ENCODE measurements around the gene MAGEB1. TPM values are rescaled to one million over a fixed set of nuclear protein-coding genes. Genes with fewer than 3 reads are reported as not detected.

The MAGEB1 gene, protein sequence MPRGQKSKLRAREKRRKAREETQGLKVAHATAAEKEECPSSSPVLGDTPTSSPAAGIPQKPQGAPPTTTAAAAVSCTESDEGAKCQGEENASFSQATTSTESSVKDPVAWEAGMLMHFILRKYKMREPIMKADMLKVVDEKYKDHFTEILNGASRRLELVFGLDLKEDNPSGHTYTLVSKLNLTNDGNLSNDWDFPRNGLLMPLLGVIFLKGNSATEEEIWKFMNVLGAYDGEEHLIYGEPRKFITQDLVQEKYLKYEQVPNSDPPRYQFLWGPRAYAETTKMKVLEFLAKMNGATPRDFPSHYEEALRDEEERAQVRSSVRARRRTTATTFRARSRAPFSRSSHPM
- not detected for polyA plus RNA-seq (ENCODE audit: insufficient read length in 4 of 4)

DNA sequence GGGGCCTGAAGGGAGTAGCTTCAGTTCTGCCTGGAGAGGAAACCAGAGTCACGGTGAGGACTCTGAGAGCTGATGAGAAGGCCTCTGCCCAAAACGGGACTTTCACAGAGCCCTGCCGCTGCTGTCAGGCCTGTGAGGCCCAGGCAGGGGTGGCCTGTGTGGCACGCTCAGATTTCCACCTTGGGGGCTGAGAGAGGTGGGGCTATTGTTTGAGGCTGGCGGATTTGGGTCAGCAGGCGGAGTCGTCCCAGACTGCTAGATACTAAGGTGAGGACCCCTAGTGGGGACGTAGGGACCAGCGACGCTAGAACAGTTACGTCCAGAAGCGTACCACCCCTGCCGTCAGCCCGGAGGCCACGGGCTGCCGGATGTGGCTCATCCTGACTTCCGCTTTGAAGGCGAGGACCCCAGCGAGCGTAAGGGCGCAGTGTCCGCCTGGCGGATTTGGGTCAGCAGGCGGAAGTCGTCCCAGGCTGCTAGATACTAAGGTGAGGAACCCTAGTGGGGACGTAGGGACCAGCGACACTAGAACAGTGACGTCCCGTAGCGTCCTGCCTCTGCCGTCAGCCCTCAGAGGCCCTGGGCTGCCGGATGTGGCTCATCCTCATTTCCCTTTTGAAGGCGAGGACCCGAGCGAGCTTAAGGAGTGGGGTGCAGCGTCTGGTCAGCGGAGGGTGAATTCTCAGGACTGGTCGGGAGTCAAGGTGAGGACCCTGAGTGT, at the start of gene MAGEB1:
MAGEB1 (plus strand) TSS at position 378 of the 721 bp plus-strand sequence. CDS start 3,348 bp downstream, outside the sequence.
- no peak for DNase-seq (ENCODE audit: low read depth in 4 of 4, low spot score in 2 of 4)

DNA sequence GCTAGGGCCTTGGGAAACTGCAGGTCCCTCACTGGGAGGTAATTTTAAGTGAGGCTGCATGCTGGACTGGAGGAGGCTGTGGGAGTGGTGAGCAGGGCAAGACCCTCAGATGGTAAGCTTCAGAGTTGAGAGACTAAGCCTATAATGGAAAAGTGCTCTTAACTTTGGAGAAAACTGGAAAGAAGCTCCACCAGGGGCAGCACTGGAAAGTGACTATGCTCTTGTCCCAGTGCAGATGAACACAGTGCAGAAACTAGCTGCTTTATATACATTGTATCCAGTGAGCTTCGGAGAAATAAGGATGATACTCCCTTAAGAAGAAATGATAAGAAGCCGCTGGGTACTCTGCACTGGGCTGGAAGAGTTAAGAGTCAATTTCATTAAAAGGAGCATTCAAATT, 34.8 kb upstream of the MAGEB1 start:
- no peak for DNase-seq (ENCODE audit: low read depth in 4 of 4, low spot score in 2 of 4)

DNA sequence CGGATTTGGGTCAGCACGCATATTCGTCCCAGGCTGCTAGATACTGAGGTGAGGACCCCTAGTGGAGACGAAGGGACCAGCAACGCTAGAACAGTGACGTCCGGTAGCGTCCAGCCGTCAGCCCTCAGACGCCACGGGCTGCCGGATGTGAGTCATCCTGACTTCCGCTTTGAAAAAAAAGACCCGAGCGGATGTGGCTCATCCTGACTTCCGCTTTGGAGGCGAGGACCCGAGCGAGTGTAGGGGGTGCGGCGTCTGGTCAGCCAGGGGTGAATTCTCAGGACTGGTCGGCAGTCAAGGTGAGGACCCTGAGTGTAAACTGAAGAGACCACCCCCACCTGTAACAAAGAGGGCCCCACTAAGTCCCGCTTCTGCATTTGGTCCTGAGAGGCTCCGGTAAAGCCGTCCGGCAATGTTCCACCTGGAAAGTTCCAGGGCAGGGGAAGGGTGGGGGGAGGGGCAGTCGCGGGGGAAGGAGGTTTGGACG, 31.5 kb upstream of the MAGEB1 start, which contains the start of gene MAGEB2:
MAGEB2 (plus strand) TSS at position 207 of the 487 bp plus-strand sequence. CDS start 3,018 bp downstream, outside the sequence.
- no peak for DNase-seq (ENCODE audit: low read depth in 4 of 4, low spot score in 2 of 4)

DNA sequence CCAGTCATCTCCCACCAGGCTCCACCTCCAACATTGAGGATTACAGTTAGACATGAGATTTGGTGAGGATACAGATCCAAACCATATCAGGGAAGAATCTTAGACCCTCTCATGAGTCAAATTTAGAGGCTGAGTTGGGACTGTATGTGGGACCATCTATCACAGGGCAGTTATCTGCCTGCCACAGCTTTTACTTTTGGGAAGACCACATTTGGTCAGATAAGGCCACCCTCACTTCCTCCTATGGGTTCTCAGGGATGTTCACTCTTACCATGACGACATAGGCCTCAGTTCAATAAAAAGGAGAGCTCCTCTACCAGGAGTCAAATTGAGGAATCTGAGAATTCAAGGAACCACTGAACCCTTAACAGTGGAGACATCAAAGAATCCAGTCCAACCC, 29.5 kb upstream of the MAGEB1 start:
- DNase-seq (ENCODE audit: low read depth in 4 of 4, low spot score in 2 of 4): no peak

DNA sequence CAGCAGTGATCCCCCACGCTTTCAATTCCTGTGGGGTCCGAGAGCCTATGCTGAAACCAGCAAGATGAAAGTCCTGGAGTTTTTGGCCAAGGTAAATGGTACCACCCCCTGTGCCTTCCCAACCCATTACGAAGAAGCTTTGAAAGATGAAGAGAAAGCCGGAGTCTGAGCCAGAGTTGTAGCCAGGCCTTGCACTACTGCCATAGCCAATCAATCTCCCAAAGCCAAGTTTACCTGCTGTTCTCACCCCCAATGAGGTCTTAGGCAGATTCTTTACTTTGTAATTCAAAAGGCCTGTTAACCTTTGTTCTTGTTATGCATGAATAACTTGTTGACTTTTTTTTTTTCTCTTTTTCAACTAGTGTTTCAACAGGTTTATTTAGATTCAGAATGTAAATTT, 27.6 kb upstream of the MAGEB1 start:
- DNase-seq (ENCODE audit: low read depth in 4 of 4, low spot score in 2 of 4): no peak

DNA sequence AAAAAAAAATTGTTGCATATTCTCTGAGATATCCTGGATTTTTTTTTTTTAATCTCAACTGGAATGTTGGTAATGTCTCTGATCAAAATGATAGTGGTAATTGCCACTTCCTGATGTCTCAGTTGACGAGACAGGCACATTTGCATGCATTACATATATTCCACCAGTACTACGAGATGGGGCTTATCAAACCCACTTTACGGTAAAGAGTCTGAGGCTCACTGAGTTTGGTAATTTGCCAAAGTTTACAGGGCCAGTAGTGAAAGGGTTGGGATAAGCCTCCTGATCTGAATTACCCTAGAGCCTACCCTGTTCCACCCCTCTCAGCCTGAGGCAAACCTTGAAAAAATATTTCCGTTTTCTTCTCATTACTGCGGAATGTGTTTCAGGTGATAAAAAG, 26.3 kb upstream of the MAGEB1 start:
- no peak for DNase-seq (ENCODE audit: low read depth in 4 of 4, low spot score in 2 of 4)

DNA sequence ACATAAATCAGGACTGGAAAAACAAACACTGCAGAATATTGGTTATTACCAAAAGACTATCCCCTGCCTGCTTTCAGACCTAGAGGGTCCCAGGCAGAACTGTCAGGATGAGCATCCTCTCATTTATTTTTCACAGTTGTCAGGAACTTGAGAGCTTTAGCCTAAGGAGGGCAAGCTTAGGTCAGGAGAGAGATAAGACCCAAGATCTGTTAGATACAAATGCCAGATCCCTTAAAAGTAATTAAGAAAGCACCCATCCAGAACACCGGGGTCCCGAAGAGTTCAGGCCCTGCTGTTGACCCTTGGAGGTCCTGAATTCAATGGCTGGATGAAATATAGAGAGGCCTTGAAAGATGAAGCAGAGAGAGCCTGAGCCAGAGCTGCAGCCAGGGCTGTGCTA, 22.4 kb upstream of the MAGEB1 start:
- peak in 1 of 4 donors; percentile 6 for DNase-seq (ENCODE audit: low read depth in 4 of 4, low spot score in 2 of 4)

DNA sequence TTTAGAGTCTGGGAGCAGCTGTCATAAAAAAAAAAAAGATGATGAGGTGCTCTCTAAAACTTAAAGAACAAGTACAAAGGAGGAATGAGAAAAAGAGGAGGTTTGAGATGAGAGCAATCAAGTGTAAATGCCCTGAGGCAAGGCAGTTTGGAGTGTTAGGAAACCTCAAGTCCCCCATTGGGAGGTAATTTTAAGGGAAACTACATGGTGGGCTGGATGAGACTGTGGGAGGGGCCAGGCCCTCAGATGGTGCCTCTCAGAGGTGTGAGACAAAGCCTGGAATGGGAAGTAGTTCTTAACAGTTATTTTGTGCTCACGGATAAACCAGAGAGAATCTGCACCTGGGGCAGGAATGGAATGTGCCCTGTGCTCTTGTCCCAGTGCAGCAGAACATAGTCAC, 18.4 kb upstream of the MAGEB1 start:
- DNase-seq (ENCODE audit: low read depth in 4 of 4, low spot score in 2 of 4): no peak

DNA sequence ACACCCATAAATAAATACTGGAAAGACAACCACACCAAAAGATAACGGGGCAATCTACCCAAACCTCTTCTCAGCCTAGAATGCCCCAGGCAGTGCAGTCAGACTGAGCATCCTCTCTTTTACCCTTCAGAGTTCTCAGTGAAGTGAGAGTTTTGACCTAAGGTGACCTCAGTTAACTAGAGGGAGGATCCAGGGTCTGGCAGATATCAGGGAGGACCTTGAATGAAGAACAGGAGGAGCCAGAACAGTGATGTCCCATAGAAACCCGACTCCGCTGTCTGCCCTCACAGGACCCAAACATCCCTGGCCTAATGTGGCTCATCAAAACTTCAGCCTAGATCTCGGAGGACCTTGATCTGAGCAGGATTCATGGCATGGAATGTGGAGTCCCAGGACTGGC, 16.6 kb upstream of the MAGEB1 start, which contains the start of gene MAGEB3:
MAGEB3 (plus strand) TSS at position 263 of the 400 bp plus-strand sequence. CDS start 5,268 bp downstream, outside the sequence.
- DNase-seq (ENCODE audit: low read depth in 4 of 4, low spot score in 2 of 4): no peak

DNA sequence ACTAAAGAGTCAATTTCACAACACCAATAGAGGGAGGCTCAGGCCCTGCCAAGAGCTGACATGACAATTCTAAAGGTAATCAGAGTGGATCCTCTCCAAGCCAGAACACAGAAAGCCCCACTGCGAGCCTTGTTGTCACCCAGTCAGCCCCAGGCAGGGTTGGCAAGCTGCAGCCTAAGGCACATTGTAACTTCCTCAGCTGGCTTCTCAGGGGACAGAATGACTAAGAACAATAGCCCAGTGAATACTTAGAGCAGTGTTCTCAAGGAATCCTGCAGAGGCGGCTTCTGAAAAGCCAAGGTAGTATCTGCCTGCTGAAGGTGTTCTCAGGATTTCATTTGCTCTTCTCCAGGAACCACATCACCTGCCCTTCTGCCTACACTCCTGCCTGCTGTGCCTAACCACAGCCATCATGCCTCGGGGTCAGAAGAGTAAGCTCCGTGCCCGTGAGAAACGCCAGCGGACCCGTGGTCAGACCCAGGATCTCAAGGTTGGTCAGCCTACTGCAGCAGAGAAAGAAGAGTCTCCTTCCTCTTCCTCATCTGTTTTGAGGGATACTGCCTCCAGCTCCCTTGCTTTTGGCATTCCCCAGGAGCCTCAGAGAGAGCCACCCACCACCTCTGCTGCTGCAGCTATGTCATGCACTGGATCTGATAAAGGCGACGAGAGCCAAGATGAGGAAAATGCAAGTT, 5.1 kb upstream of the MAGEB1 start, which contains the start of gene MAGEB4:
MAGEB4 (plus strand) TSS at position 277 of the 692 bp plus-strand sequence; CDS start at position 413, 136 bp downstream.
- DNase-seq (ENCODE audit: low read depth in 4 of 4, low spot score in 2 of 4): no peak

DNA sequence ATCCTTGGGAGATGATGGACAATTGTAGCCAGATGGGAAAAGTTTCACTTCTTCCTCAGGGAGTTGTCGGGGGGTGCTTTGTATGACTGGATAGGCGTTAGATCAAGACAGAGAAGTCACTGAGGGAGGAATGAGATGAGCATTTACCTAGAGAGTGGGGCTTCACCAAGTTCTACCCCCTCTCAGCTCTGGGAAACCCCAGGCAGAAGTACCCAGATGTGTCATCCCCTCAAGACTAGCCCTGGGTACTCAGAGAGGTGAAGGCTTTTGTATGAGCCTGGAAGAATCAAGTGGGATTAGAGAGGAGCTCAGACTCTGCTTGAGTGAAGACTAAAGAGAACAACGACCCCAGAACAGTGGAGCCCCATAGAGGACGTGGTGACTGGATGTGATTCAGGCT, 1.9 kb downstream of the MAGEB1 start:
- no peak for DNase-seq (ENCODE audit: low read depth in 4 of 4, low spot score in 2 of 4)

DNA sequence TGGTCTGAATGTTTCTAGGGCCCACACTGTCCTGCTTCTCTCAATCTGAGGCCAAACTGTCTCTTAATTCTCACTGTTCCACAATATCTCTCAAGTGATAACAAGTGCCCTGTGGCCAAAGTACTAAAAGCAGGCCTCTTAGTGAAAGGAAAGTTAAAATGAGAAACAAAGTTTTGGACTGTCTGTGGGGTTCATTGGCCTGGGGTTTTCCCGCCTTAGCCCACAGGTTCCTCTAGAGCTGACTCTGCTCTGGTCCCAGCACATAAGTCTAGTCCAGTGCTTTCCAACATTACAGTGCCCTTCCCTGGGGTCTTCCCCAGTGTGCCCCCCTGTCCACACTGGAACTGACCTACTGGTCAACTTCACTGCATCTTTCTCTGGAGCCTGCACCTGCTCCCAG, 6.3 kb downstream of the MAGEB1 start:
- no peak for DNase-seq (ENCODE audit: low read depth in 4 of 4, low spot score in 2 of 4)

DNA sequence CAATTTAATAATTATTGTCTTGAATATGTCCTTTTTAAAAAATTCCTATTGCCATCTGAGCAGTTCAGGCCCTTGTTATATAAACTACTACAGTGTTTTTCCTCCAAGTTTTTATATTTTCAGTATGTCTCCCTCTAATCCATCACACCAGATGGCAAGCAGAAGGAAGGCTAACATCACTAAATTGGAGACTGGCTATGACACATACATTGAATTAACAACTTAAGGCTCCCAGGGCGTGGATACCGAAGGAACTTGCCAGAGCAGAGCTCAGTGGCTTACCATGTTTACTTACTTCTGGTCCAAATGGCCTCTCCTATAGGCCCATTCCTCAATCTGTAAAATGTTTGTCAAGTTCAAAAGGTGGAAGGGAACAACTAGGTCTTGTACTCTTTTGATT, 13.0 kb downstream of the MAGEB1 start:
- no peak for DNase-seq (ENCODE audit: low read depth in 4 of 4, low spot score in 2 of 4)

DNA sequence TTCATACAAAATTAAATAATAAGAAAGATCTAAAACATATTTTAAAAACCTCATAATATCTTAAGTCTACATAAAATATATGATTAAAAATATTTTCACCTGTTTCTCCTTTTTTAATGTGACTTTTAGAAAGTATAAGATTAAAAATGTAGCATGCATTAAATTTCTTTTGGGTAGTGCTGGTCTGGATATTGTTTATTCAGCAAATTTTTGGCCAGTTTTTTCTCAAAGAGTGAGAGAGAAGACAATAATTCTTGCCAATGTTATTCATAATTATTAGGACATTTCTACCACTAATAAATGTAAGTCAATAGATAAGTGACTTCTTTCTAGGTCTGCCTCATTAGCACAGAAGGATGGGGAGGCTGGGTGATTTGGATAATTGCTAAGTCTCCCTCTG, 14.1 kb downstream of the MAGEB1 start:
- no peak for DNase-seq (ENCODE audit: low read depth in 4 of 4, low spot score in 2 of 4)

DNA sequence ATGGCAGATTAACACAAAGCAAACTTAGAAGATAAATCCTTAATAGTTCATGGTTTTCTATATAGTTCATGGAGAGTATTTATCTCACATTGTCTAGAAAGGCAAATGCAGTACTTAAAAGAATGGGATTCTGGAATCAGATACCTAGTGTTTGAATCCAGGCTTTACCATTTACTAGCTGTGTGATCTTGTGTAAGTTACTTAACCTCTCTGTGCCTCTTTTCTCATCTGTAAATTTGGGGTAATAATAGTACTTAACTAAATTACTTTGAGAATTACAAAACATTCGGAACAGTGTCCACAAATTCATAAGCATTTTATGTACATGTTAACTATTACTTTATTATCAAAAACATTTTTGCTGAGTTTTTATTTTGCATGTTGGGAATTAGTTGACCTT, 15.8 kb downstream of the MAGEB1 start:
- DNase-seq (ENCODE audit: low read depth in 4 of 4, low spot score in 2 of 4): no peak

DNA sequence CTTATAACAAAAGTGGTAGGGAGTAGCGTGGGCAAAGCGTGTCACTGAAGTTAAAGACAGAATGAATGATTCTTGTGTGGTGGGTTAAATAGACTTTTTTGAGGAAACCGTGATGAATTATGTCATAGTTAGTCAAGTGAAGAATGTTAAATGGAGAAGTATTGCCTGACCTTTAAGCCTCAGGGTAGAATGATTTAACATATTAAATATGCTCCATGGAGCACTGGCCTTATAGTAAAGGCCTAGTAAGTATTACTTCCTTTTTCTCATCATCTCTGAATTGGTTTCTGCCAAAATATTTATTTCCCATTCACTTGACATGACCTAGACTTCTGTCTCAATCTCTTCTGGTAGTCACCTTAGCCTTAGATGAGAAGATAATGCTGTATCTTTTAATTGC, 23.7 kb downstream of the MAGEB1 start:
- no peak for DNase-seq (ENCODE audit: low read depth in 4 of 4, low spot score in 2 of 4)

DNA sequence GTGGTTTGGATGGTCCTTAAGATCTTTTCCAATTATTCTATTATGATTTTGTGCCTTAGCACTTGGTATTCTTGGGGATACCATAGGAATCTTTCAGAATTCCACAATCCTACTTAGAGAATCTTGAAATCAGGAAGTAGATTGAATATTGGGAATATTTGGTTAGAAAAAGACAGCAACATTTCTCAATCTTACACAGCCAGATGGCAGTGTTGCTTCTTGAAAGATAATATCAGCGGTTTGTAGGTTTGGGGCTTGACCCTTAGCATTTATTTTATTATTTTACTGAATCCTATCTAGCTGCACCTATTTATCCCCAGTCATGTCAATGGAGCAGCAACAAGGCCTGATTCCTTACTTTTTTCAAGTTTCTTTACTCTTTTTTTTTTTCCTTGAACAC, 28.6 kb downstream of the MAGEB1 start:
- DNase-seq (ENCODE audit: low read depth in 4 of 4, low spot score in 2 of 4): no peak

DNA sequence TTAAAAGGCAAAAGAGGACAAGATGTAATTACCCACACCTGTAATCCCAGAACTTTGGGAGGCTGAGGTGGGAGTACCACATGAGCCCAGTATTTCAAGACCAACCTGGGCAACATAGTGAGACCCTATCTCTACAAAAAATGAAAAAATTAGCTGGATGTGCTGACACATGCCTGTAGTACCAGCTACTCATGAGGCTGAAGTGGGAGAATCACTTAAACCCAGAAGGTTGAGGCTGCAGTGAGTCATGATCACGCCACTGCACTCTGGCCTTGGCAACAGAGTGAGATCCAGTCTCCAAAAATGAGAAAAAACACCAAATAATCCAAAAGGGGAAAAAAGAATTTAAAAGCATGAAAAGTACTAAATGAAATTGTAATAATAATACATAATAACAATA, 31.4 kb downstream of the MAGEB1 start:
- DNase-seq (ENCODE audit: low read depth in 4 of 4, low spot score in 2 of 4): no peak

DNA sequence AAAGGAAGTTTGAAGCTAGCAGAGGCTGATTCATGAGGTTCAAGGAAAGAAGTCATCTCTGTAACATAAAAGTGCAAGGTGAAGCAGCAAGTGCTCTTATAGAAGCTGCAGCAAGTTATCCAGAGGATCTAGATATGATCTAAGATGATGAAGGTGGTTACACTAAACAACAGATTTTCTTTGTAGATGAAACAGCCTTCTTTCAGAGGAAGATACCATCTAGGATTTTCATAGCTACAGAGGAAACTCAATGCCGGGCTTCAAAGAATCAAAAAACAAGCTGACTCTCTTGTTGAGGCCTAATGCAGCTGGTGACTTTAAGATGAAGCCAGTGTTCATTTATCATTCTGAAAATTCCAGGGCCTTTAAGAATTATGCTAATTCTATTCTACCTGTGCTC, 33.5 kb downstream of the MAGEB1 start:
- no peak for DNase-seq (ENCODE audit: low read depth in 4 of 4, low spot score in 2 of 4)

DNA sequence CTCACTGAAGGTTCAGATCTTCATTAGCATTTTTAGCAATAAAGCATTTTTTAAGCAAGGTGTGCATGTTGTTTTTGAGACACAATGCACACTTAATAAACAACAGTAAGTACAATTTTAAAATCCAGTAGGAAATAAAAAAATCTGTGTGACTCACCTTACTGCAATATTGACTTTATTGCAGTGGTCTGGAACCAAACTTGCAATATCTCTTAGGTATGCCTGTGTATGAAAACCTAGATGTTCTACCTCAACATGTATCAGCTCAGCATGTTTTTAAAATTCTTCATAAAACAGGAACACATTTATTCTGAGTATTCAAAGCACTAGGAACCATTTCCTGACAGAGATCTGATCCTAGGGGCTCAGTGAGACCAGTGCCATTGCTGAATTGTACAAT, 35.6 kb downstream of the MAGEB1 start:
- DNase-seq (ENCODE audit: low read depth in 4 of 4, low spot score in 2 of 4): no peak

All from left renal cortex interstitium (tissue), 4 donors.